GM18517 (cell line): ENCODE results near the gene SLC25A51.
"Not testable (repeated sequence)": the region's sequence is repeated elsewhere in the genome, so short reads cannot be mapped to it uniquely, and the experiment has no call there.

ENCODE experiments used
- ATAC-seq: cut with Tn5 transposase; IDR thresholded peaks from one replicate; pipeline ENCODE4 v1.9.1; 2021; ENCODE audit warnings: mild to moderate bottlenecking, moderate library complexity; ENCODE audit not compliant: unreplicated experiment

SLC25A51 gene

GRCh38 chr9:37905776-37906175 lies 1.8 kb upstream of the SLC25A51 start:
- ATAC-seq = no peak

- no peak for ATAC-seq
Measured at GRCh38 chr9:37905131-37905505, 1.2 kb upstream of the SLC25A51 start.

GRCh38 chr9:37904445-37905130 lies 661 bp upstream of the SLC25A51 start:
- no peak for ATAC-seq

- ATAC-seq = peak; percentile 8
Measured at GRCh38 chr9:37902796-37903646, 906 bp downstream of the SLC25A51 start.

GRCh38 chr9:37902131-37902530 lies 1.8 kb downstream of the SLC25A51 start:
- no peak for ATAC-seq

GRCh38 chr9:37899041-37899440 lies 4.9 kb downstream of the SLC25A51 start:
- no peak for ATAC-seq

GRCh38 chr9:37897665-37898064 lies 6.3 kb downstream of the SLC25A51 start:
- no peak for ATAC-seq

GRCh38 chr9:37892063-37892462 lies 11.9 kb downstream of the SLC25A51 start:
- no peak for ATAC-seq

- not testable (repeated sequence) for ATAC-seq
Measured at GRCh38 chr9:37891042-37891441, 12.9 kb downstream of the SLC25A51 start.

GRCh38 chr9:37889536-37889935 lies 14.4 kb downstream of the SLC25A51 start:
- no peak for ATAC-seq

- not testable (repeated sequence) for ATAC-seq
Measured at GRCh38 chr9:37887977-37888583, 15.8 kb downstream of the SLC25A51 start.

GRCh38 chr9:37880916-37881479 lies 22.9 kb downstream of the SLC25A51 start:
- ATAC-seq = no peak

- no peak for ATAC-seq
Measured at GRCh38 chr9:37876376-37876775, 27.6 kb downstream of the SLC25A51 start.

- no peak for ATAC-seq
Measured at GRCh38 chr9:37873955-37874354, 30.0 kb downstream of the SLC25A51 start.

- no peak for ATAC-seq
Measured at GRCh38 chr9:37870799-37871176, 33.1 kb downstream of the SLC25A51 start.

- no peak for ATAC-seq
Measured at GRCh38 chr9:37870081-37870798, 33.7 kb downstream of the SLC25A51 start.

- ATAC-seq = no peak
Measured at GRCh38 chr9:37862530-37862929, 41.4 kb downstream of the SLC25A51 start.

- ATAC-seq = no peak
Measured at GRCh38 chr9:37859043-37859442, 44.9 kb downstream of the SLC25A51 start.

- no peak for ATAC-seq
Measured at GRCh38 chr9:37856551-37856950, 47.4 kb downstream of the SLC25A51 start.

GRCh38 chr9:37852222-37852621 lies 51.7 kb downstream of the SLC25A51 start:
- ATAC-seq = no peak
